ENCODE data around the gene BICDL1. TPM values are rescaled to one million over a fixed set of nuclear protein-coding genes. Genes with fewer than 3 reads are reported as not detected.

Gene BICDL1
- polyA plus RNA-seq, 1 of the 3 experiments (the other 2 are of a cell fraction): 0.35 TPM

GRCh38 chr12:120089796-120090195 is 100.8 kb downstream of the BICDL1 start:
- CTCF ChIA-PET: interaction anchor here (2.8 kb wide), 1 partner anchor 11 kb away, joined by 10 read pairs; no protein-coding TSS in a partner anchor
- Histone ChIP-seq H3K36me3 (replicated peaks in 1 of 2; ENCODE audit: control insufficient read depth in 1 of 2, insufficient read depth in 2 of 2, low read length in 1 of 2) (peaks cover 0 to 12% of the 10 kb centered on the region in 2 experiments), H3F3A (replicated peaks; ENCODE audit: insufficient read depth) (peaks cover 7% of the 10 kb centered on the region), H3K27me3 (ENCODE audit: insufficient read depth) (no peaks in the 10 kb centered on the region), H3K27ac (ENCODE audit: low read depth in 2 of 2, low read length in 1 of 2) (no peak overlapping the region), H3K9ac (no peak overlapping the region), H3K9me3 (no peaks in the 10 kb centered on the region), H3K4me1 (ENCODE audit: control insufficient read depth in 1 of 2, insufficient read depth in 2 of 2, low read depth in 1 of 2, low read length in 1 of 2) (peaks cover 0 to 41% of the 10 kb centered on the region in 2 experiments; a peak in 1 of 4 replicates), H3K4me2 (no peak overlapping the region), H2AFZ (ENCODE audit: low read depth) (no peak overlapping the region), H4K20me1 (ENCODE audit: insufficient read depth) (0 out of 2 replicates have a peak, but pooled peaks cover 3% of the 10 kb centered on the region), H3K9me2 (no peaks in the 10 kb centered on the region), H3K79me2 (ENCODE audit: insufficient read depth) (no peaks in the 10 kb centered on the region), H3K4me3 (ENCODE audit: low read depth in 2 of 2, low read length in 1 of 2) (no peak overlapping the region)
- POLR2A ChIA-PET: interaction anchor here (1.4 kb wide), 1 partner anchor 112 kb away, joined by 4 read pairs; the partner anchor contains the start of gene RPLP0
- DNase-seq: no peak
- TF ChIP-seq MAX (IDR thresholded peaks at IDR 0.05; ENCODE audit: low read depth) (no peak), EP300 (IDR thresholded peaks at IDR 0.05; ENCODE audit: borderline replicate concordance in 1 of 2, low read depth in 1 of 2, low read length in 1 of 2) (no peak), RAD21 (IDR thresholded peaks at IDR 0.05; ENCODE audit: low read length) (no peak), FOXM1 (IDR thresholded peaks at IDR 0.05; ENCODE audit: low read depth) (no peak), GATA2 (CRISPR knock-in tag; IDR thresholded peaks at IDR 0.05) (no peak), YY1 (IDR thresholded peaks at IDR 0.05; ENCODE audit: low read depth) (no peak), JUND (IDR thresholded peaks at IDR 0.05) (no peak), FOXJ3 (CRISPR knock-in tag; IDR thresholded peaks at IDR 0.05) (no peak), EZH2phosphoT487 (IDR thresholded peaks at IDR 0.05; ENCODE audit: borderline replicate concordance, low read depth) (no peak), IRF3 (IDR thresholded peaks at IDR 0.05; ENCODE audit: low read depth, low read length) (no peak), REST (IDR thresholded peaks at IDR 0.05; ENCODE audit: low read depth, low read length) (no peak)
- 93% methylated on average over 2 of the region's 2 CpGs for WGBS (ENCODE audit: low lambda C conversion rate)

- H2AFZ ChIP-seq (ENCODE audit: low read depth): no peak overlapping the region
- H3K4me2 ChIP-seq: no peak overlapping the region
- no peaks in the 10 kb centered on the region for H3K9me3 ChIP-seq
- H3K4me1 ChIP-seq (ENCODE audit: control insufficient read depth in 1 of 2, insufficient read depth in 2 of 2, low read depth in 1 of 2, low read length in 1 of 2): peaks cover 0 to 45% of the 10 kb centered on the region in 2 experiments; a peak in 1 of 4 replicates
- no peaks in the 10 kb centered on the region for H3K79me2 ChIP-seq (ENCODE audit: insufficient read depth)
- no peak for DNase-seq
- H3K27me3 ChIP-seq (ENCODE audit: insufficient read depth): no peaks in the 10 kb centered on the region
- H4K20me1 ChIP-seq (ENCODE audit: insufficient read depth): 0 out of 2 replicates have a peak, but pooled peaks cover 3% of the 10 kb centered on the region
- no peak overlapping the region for H3K9ac ChIP-seq
- CTCF ChIA-PET: interaction anchor here (2.8 kb wide), 1 partner anchor 11 kb away, joined by 10 read pairs; no protein-coding TSS in a partner anchor
- POLR2A ChIA-PET: no interaction called here
- no peak overlapping the region for H3K4me3 ChIP-seq (ENCODE audit: low read depth in 2 of 2, low read length in 1 of 2)
- H3F3A ChIP-seq (replicated peaks; ENCODE audit: insufficient read depth): peaks cover 7% of the 10 kb centered on the region
- H3K9me2 ChIP-seq: no peaks in the 10 kb centered on the region
- H3K36me3 ChIP-seq (replicated peaks in 1 of 2; ENCODE audit: control insufficient read depth in 1 of 2, insufficient read depth in 2 of 2, low read length in 1 of 2): peaks cover 0 to 13% of the 10 kb centered on the region in 2 experiments
- WGBS (ENCODE audit: low lambda C conversion rate): 100% methylated on average over 2 of the region's 3 CpGs
- no peak overlapping the region for H3K27ac ChIP-seq (ENCODE audit: low read depth in 2 of 2, low read length in 1 of 2)
- TF ChIP-seq TAF1 (IDR thresholded peaks at IDR 0.05; ENCODE audit: borderline replicate concordance, low read depth, low read length) (no peak), EZH2phosphoT487 (IDR thresholded peaks at IDR 0.05; ENCODE audit: borderline replicate concordance, low read depth) (no peak), SIN3A (IDR thresholded peaks at IDR 0.05; ENCODE audit: borderline replicate concordance, low read depth, low read length) (no peak), USF1 (IDR thresholded peaks at IDR 0.05; ENCODE audit: borderline replicate concordance, low read depth) (no peak), SMC3 (IDR thresholded peaks at IDR 0.05; ENCODE audit: low read depth, low read length) (no peak), MAX (IDR thresholded peaks at IDR 0.05; ENCODE audit: low read depth) (no peak), GATA2 (CRISPR knock-in tag; IDR thresholded peaks at IDR 0.05) (no peak), JUND (IDR thresholded peaks at IDR 0.05) (no peak), NRF1 (IDR thresholded peaks at IDR 0.05; ENCODE audit: low read depth, low read length) (no peak), RFX5 (IDR thresholded peaks at IDR 0.05; ENCODE audit: low read length) (no peak), YY1 (IDR thresholded peaks at IDR 0.05; ENCODE audit: low read depth) (no peak), GABPA (IDR thresholded peaks at IDR 0.05; ENCODE audit: low read depth) (no peak), RAD21 (IDR thresholded peaks at IDR 0.05; ENCODE audit: low read length) (no peak), ZBTB33 (IDR thresholded peaks at IDR 0.05; ENCODE audit: borderline replicate concordance, low read depth) (no peak)
Observed at GRCh38 chr12:120090206-120090605, 101.2 kb downstream of the BICDL1 start.
